ENCODE results near the gene ATG7. TPM values are rescaled to one million over a fixed set of nuclear protein-coding genes. Genes with fewer than 3 reads are reported as not detected.
A peak's percentile ranks its signal among the peaks of the same experiment; 100 is the strongest.

The ATG7 gene, protein sequence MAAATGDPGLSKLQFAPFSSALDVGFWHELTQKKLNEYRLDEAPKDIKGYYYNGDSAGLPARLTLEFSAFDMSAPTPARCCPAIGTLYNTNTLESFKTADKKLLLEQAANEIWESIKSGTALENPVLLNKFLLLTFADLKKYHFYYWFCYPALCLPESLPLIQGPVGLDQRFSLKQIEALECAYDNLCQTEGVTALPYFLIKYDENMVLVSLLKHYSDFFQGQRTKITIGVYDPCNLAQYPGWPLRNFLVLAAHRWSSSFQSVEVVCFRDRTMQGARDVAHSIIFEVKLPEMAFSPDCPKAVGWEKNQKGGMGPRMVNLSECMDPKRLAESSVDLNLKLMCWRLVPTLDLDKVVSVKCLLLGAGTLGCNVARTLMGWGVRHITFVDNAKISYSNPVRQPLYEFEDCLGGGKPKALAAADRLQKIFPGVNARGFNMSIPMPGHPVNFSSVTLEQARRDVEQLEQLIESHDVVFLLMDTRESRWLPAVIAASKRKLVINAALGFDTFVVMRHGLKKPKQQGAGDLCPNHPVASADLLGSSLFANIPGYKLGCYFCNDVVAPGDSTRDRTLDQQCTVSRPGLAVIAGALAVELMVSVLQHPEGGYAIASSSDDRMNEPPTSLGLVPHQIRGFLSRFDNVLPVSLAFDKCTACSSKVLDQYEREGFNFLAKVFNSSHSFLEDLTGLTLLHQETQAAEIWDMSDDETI
- total RNA-seq, result 42.2 TPM
- 10 to 100 TPM; 13.4 to 26.7 (median 14.6) TPM for polyA plus RNA-seq

DNA sequence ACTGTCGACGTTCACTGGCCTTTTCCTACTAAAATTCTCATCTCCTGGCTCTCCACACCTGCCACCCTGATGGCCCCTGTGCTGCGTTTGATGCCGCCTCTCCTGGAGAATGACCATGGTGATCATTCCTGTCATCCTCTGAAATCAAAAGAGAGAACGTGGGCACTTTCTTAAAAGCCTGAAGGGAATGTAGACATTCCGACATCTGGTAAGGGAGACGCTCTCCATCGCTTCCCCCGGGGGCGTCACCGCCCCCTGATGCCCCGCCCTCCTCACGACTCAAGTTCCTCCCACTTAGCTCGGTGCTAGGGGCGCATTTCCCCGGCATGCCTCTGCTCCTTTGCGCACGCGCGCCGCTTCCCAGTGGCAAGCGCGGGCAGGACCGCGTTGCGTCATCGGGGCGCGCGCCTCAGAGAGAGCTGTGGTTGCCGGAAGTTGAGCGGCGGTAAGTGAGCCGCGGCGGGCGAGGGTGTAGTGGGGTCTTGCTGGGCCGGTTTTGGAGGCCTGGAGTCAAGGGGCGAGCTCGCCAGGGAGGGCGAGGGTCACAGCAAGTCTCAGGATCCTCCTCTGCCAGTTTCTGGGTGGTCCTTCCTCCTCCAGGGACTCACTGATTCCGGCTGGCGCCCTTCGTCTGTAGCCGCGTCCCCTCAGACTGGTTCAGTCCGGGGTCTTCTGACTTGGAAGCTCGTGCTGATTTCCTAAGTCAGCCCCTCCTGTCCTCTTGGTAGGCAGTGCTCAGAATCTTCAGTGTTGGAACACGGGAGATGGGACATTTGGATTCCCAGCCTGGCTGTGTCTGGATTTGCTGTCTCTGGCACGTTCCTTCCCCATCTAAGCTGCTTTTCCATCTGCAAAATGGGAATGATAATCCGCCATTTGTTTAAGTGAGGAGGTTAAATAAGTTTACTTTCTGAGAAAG, at the start of gene ATG7:
ATG7 (plus strand) TSS at position 412 of the 919 bp plus-strand sequence. CDS start 26,299 bp downstream, outside the sequence.
- Mint-ChIP-seq H3K27me3 (peaks cover 27% of the 10 kb centered on the region), H3K9me3 (peaks cover 0 to 6% (median under 1%) of the 10 kb centered on the region in 7 donors), H3K27ac (peak within 1 kb of the TSS; percentile 98 to 99 (median 99)), H3K4me3 (peak within 1 kb of the TSS; percentile 93 to 97 (median 95)), H3K4me1 (peaks cover 33 to 52% (median 43%) of the 10 kb centered on the region in 4 donors), H3K36me3 (peaks cover 27% of the 10 kb centered on the region)
- Histone ChIP-seq H3K27me3 (ENCODE audit: control insufficient read depth, insufficient read depth, low read length) (no peaks in the 10 kb centered on the region), H3K4me3 (ENCODE audit: low read depth, low read length) (peak within 1 kb of the TSS; percentile 99), H3K36me3 (ENCODE audit: control insufficient read depth, insufficient read depth, low read length) (peaks cover 3% of the 10 kb centered on the region), H3K4me1 (ENCODE audit: control insufficient read depth, insufficient read depth, low read length, poor library complexity, severe bottlenecking) (peaks cover 19% of the 10 kb centered on the region), H3K9me3 (ENCODE audit: control insufficient read depth in 2 of 2, low read length in 2 of 2) (no peaks in the 10 kb centered on the region), H3K27ac (ENCODE audit: insufficient read depth, low read length, poor library complexity, severe bottlenecking) (peak within 1 kb of the TSS; percentile 88)
- DNase-seq (peak; percentile 96 to 98 (median 97)), ATAC-seq (ENCODE audit: low read depth in 2 of 2) (peak; percentile 94 to 95)

DNA sequence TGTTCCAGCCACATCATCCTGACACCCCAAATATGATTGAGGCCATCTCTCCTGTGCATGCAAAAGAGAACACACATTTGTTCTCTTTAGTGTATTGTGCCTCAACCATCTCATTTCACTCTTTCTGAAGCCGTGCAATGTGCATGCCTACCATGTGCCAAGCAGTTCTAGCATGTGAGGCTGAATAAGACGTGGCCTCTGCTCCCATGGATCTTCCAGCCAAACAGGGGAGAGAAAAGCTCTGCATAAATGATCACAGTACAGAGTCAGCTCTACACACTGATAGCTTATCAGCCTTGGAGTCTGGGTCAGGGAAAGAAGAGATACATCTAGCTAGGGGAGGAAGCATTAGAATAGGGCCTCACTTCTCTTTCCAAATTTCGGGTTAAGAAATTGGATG, 48.2 kb upstream of the ATG7 start:
- Mint-ChIP-seq H3K36me3 (no peaks in the 10 kb centered on the region), H3K4me1 (peaks cover 0 to 5% (median 0%) of the 10 kb centered on the region in 4 donors), H3K9me3 (no peaks in the 10 kb centered on the region), H3K27ac (peak overlapping the region in 1 of 3 donors; percentile 76), H3K27me3 (no peaks in the 10 kb centered on the region), H3K4me3 (no peak overlapping the region)
- no peaks in the 10 kb centered on the region for H3K36me3 ChIP-seq (ENCODE audit: control insufficient read depth, insufficient read depth, low read length)
- no peak for ATAC-seq (ENCODE audit: low read depth in 2 of 2)
- no peak overlapping the region for H3K27ac ChIP-seq (ENCODE audit: insufficient read depth, low read length, poor library complexity, severe bottlenecking)
- H3K9me3 ChIP-seq (ENCODE audit: control insufficient read depth in 2 of 2, low read length in 2 of 2), result no peaks in the 10 kb centered on the region
- DNase-seq, result no peak
- no peak overlapping the region for H3K4me3 ChIP-seq (ENCODE audit: low read depth, low read length)
- H3K4me1 ChIP-seq (ENCODE audit: control insufficient read depth, insufficient read depth, low read length, poor library complexity, severe bottlenecking), result no peaks in the 10 kb centered on the region
- no peaks in the 10 kb centered on the region for H3K27me3 ChIP-seq (ENCODE audit: control insufficient read depth, insufficient read depth, low read length)

DNA sequence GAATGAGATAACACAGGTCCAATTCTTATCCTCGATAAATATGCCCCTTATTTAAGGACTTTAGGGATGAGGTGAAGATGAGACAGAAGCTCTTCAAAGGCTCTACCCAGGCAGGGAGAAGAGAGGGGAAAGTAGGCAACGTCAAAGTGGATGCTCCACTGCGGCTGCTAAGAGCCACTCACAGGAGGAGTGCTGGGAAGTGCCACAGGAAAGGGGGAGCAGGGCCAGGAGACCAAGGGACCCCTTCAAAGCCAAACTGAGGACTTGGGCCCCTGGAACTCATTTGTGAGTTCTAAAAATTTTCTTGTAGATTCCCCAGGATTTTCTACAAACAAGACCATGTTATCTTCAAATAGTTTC, 47.3 kb upstream of the ATG7 start:
- Histone ChIP-seq H3K4me3 (ENCODE audit: low read depth, low read length) (no peak overlapping the region), H3K9me3 (ENCODE audit: control insufficient read depth in 2 of 2, low read length in 2 of 2) (no peaks in the 10 kb centered on the region), H3K36me3 (ENCODE audit: control insufficient read depth, insufficient read depth, low read length) (no peaks in the 10 kb centered on the region), H3K4me1 (ENCODE audit: control insufficient read depth, insufficient read depth, low read length, poor library complexity, severe bottlenecking) (no peaks in the 10 kb centered on the region), H3K27ac (ENCODE audit: insufficient read depth, low read length, poor library complexity, severe bottlenecking) (no peak overlapping the region), H3K27me3 (ENCODE audit: control insufficient read depth, insufficient read depth, low read length) (no peaks in the 10 kb centered on the region)
- no peaks in the 10 kb centered on the region for H3K36me3 Mint-ChIP-seq
- no peaks in the 10 kb centered on the region for H3K9me3 Mint-ChIP-seq
- H3K4me1 Mint-ChIP-seq, result peaks cover 0 to 5% (median 0%) of the 10 kb centered on the region in 4 donors
- no peak for ATAC-seq (ENCODE audit: low read depth in 2 of 2)
- H3K27me3 Mint-ChIP-seq, result peaks cover 4% of the 10 kb centered on the region
- H3K4me3 Mint-ChIP-seq, result no peak overlapping the region
- DNase-seq, result no peak
- no peak overlapping the region for H3K27ac Mint-ChIP-seq

DNA sequence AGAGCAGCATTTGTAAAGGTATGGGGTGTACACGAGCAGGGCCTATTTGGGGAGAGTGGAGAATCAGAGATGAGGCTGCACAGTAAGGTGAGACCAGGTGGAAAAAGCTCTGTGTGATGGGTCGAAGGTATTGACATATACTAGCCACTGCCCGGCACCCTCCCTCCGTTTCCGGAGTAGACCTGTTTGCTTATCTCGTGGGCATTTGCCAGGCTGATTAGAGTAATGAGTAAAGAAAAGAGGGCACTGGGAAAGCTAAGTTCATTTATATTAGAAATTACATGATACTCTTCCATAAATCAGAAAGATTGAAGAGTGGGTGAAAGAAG, 46.2 kb upstream of the ATG7 start:
- Histone ChIP-seq H3K4me1 (ENCODE audit: control insufficient read depth, insufficient read depth, low read length, poor library complexity, severe bottlenecking) (no peaks in the 10 kb centered on the region), H3K4me3 (ENCODE audit: low read depth, low read length) (no peak overlapping the region), H3K27me3 (ENCODE audit: control insufficient read depth, insufficient read depth, low read length) (no peaks in the 10 kb centered on the region), H3K9me3 (ENCODE audit: control insufficient read depth in 2 of 2, low read length in 2 of 2) (no peaks in the 10 kb centered on the region), H3K36me3 (ENCODE audit: control insufficient read depth, insufficient read depth, low read length) (no peaks in the 10 kb centered on the region), H3K27ac (ENCODE audit: insufficient read depth, low read length, poor library complexity, severe bottlenecking) (no peak overlapping the region)
- Mint-ChIP-seq H3K4me3 (no peak overlapping the region), H3K9me3 (no peaks in the 10 kb centered on the region), H3K27ac (no peak overlapping the region), H3K27me3 (peaks cover 12% of the 10 kb centered on the region), H3K4me1 (peaks cover 0 to 5% (median 0%) of the 10 kb centered on the region in 4 donors), H3K36me3 (no peaks in the 10 kb centered on the region)
- ATAC-seq (ENCODE audit: low read depth in 2 of 2) (no peak), DNase-seq (no peak)

DNA sequence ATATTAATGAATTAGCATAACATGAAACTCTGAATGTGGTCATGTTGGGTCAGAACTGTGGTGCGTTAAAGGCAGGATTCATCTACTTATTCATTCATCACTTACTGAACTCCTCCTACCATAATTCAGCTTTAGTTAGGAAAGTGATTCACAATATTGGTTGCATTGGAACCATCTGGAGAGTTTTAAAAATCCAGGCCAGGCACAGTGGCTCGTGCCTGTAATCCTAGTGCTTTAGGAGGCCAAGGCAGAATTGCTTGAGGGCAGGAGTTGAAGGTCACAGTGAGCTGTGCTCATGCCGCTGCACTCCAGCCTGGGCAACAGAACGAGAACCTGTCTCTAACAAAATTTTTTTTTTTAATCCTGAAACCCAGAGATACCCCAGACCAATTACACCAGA, 44.2 kb upstream of the ATG7 start:
- no peaks in the 10 kb centered on the region for H3K9me3 Mint-ChIP-seq
- H3K36me3 ChIP-seq (ENCODE audit: control insufficient read depth, insufficient read depth, low read length), result no peaks in the 10 kb centered on the region
- H3K27me3 ChIP-seq (ENCODE audit: control insufficient read depth, insufficient read depth, low read length), result peaks cover 3% of the 10 kb centered on the region
- H3K4me1 ChIP-seq (ENCODE audit: control insufficient read depth, insufficient read depth, low read length, poor library complexity, severe bottlenecking), result no peaks in the 10 kb centered on the region
- DNase-seq (no peak), ATAC-seq (ENCODE audit: low read depth in 2 of 2) (no peak)
- no peak overlapping the region for H3K27ac ChIP-seq (ENCODE audit: insufficient read depth, low read length, poor library complexity, severe bottlenecking)
- no peaks in the 10 kb centered on the region for H3K9me3 ChIP-seq (ENCODE audit: control insufficient read depth in 2 of 2, low read length in 2 of 2)
- H3K27me3 Mint-ChIP-seq, result peaks cover 21% of the 10 kb centered on the region
- no peak overlapping the region for H3K27ac Mint-ChIP-seq
- H3K4me3 ChIP-seq (ENCODE audit: low read depth, low read length), result no peak overlapping the region
- H3K4me3 Mint-ChIP-seq, result no peak overlapping the region
- H3K4me1 Mint-ChIP-seq, result no peaks in the 10 kb centered on the region
- no peaks in the 10 kb centered on the region for H3K36me3 Mint-ChIP-seq

DNA sequence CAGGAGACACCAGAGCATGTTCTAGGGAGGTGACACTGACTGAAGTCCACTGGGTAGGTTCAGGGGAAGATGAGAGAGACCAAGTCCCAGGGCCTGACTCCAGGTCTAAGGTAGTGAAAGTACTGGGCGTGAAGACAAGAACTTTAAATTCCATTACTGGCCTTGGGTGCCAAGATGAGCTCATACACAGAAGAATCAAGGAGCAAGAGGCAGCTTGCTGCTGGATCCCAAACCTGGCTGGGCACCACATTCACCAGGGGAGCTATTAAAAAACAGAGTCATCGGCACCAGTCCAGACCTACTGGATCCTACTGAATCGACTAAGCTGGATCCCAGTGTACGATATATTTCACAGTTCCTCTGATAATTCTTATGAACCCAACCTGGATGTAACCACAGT, 42.1 kb upstream of the ATG7 start:
- H3K27ac Mint-ChIP-seq, result no peak overlapping the region
- no peaks in the 10 kb centered on the region for H3K9me3 ChIP-seq (ENCODE audit: control insufficient read depth in 2 of 2, low read length in 2 of 2)
- no peak overlapping the region for H3K27ac ChIP-seq (ENCODE audit: insufficient read depth, low read length, poor library complexity, severe bottlenecking)
- DNase-seq (no peak), ATAC-seq (ENCODE audit: low read depth in 2 of 2) (no peak)
- no peaks in the 10 kb centered on the region for H3K4me1 Mint-ChIP-seq
- H3K27me3 Mint-ChIP-seq, result peaks cover 32% of the 10 kb centered on the region
- peaks cover 3% of the 10 kb centered on the region for H3K27me3 ChIP-seq (ENCODE audit: control insufficient read depth, insufficient read depth, low read length)
- H3K36me3 Mint-ChIP-seq, result no peaks in the 10 kb centered on the region
- no peaks in the 10 kb centered on the region for H3K36me3 ChIP-seq (ENCODE audit: control insufficient read depth, insufficient read depth, low read length)
- H3K4me3 Mint-ChIP-seq, result no peak overlapping the region
- no peaks in the 10 kb centered on the region for H3K4me1 ChIP-seq (ENCODE audit: control insufficient read depth, insufficient read depth, low read length, poor library complexity, severe bottlenecking)
- no peaks in the 10 kb centered on the region for H3K9me3 Mint-ChIP-seq
- no peak overlapping the region for H3K4me3 ChIP-seq (ENCODE audit: low read depth, low read length)

DNA sequence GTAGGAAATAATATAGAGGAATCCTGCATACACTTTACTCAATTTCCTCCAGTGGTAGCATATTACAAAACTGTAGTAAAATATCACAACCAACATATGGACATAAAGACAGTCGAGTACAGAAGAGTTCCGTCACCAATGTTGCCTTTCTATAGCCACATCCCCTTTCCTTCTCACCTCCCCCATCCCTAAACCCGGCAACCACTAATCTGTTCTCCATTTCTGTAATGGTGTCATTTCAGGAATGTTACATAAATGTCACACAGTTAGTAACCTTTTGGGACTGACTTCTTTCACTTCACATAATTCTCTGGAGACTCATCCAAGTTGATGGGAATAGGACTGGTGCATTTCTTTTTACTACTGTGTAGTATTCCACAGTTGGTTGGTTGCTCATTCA, 41.4 kb upstream of the ATG7 start:
- H3K36me3 ChIP-seq (ENCODE audit: control insufficient read depth, insufficient read depth, low read length), result no peaks in the 10 kb centered on the region
- H3K4me1 Mint-ChIP-seq, result no peaks in the 10 kb centered on the region
- no peaks in the 10 kb centered on the region for H3K36me3 Mint-ChIP-seq
- H3K9me3 ChIP-seq (ENCODE audit: control insufficient read depth in 2 of 2, low read length in 2 of 2), result no peaks in the 10 kb centered on the region
- H3K27ac ChIP-seq (ENCODE audit: insufficient read depth, low read length, poor library complexity, severe bottlenecking), result no peak overlapping the region
- H3K4me3 ChIP-seq (ENCODE audit: low read depth, low read length), result no peak overlapping the region
- no peak for DNase-seq
- no peak for ATAC-seq (ENCODE audit: low read depth in 2 of 2)
- H3K27me3 Mint-ChIP-seq, result peaks cover 32% of the 10 kb centered on the region
- H3K4me3 Mint-ChIP-seq, result no peak overlapping the region
- no peaks in the 10 kb centered on the region for H3K4me1 ChIP-seq (ENCODE audit: control insufficient read depth, insufficient read depth, low read length, poor library complexity, severe bottlenecking)
- H3K27ac Mint-ChIP-seq, result no peak overlapping the region
- H3K27me3 ChIP-seq (ENCODE audit: control insufficient read depth, insufficient read depth, low read length), result peaks cover 3% of the 10 kb centered on the region
- H3K9me3 Mint-ChIP-seq, result no peaks in the 10 kb centered on the region
